HG02678 (cell line): ENCODE data around the gene XCL2.

ENCODE experiments used
- ATAC-seq: cut with Tn5 transposase; IDR thresholded peaks from one replicate; pipeline ENCODE4 v1.9.1; 2021; ENCODE audit warnings: mild to moderate bottlenecking, moderate library complexity; ENCODE audit not compliant: unreplicated experiment

Gene XCL2

DNA sequence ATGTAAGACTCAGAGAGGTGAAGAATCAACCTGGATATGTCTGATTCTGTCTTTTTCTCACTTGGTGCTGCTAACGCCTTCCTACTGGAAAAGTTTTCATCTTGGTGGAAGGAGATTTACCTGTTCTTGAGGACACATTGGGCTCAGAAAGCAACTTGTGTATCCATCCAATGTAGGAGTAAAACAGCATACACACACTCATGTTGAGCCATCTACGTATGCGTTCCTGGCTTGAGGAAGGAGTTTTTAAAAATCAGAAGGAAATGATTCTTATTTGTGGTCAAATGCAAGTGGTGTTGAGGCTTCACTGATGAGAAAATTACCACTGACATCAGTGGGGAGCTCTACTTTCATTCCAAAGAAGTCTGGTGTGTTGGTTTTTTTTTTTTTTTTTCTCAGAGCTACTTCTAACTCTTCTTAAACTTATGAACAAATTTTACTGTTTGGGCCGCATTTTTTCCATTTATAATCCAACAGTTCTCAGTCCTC lies 25.6 kb downstream of the XCL2 start:
- no peak for ATAC-seq

DNA sequence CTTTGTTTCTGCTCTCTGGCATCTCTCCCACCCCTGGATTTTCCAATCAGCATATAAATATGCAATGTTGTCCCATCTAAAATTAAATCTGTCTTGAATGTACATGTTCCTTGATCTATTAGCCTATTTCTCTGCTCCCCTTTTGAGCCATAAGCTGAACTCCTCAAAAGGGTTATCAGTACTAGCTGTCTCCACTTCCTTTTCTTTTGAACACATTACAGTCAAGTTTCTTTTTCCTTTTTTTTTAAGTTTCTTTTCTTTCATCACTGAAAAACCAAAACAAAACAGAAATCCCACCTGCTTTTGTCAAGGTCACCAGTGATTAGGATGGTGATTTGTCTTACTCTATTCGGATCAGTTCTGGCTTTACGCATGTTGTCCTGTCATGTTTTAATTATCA lies 29.3 kb downstream of the XCL2 start:
- no peak for ATAC-seq

DNA sequence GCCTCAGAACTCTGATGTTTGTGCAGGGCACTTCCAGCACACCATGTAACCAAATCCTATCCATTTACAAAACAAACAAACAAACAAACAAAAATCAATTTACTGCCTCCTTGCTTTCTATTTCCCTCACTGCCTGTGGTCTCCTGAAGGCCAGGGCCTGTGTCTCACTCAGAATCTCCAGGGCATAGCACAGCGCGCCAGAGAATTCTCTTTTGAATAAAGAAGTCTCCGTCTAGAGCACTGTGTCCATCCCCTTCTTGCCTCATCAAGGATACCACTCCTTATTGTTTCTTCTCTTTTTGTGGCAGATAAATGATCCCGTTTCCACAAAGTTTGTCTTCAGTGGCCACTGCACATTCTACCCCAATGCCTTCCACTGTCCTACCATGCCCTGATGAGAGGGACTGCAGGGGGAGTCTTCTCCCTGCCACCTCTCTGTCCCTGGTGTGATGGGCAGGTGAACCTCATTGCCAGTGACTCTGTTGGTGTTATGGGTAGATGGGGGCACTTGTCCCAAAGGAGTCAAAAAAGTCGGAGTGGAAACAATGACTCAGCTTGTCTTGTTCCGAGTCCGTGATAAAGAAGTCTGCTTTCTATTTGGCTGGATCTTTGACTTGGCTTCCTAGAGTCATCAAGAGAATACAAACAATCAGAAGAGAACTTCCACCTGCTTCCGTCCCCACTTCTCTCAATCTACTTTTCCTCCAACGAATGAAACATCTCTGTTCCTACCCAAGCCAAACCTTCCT lies 30.0 kb downstream of the XCL2 start:
- no peak for ATAC-seq

DNA sequence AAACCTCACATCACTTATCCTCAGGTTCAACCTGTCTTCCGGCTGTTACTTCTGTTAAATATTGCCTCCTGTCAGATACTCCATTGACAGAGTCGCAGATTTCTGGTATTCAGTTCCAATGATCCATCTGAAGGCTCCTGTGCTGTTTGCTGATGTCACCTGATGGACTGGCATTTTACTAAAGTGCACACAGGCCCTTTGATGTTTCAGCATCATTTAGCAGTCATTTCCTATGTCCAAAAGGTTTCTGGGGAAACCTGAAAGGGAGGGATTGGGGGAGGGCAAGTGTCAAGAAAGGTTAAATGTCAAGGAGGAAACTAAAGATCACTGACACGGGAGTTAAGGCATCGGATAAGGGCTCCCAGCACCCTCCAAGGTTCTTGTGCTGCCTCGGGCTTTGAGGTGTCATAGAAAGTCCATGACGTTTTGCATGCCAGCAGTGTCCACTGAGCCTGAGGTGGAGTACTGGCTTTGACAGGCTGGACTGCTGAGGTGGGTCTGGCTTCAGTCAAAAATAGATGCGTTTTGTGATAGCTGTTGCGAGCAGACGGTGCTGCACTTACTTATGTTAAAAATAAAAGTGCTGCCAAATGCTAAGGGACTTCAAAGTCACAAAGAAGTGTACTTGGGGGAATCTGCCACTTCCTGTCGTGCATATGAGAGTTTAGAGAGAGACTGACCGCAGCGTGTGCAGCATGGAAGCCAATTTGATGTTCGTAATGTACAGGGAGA lies 30.8 kb downstream of the XCL2 start:
- ATAC-seq, result no peak

DNA sequence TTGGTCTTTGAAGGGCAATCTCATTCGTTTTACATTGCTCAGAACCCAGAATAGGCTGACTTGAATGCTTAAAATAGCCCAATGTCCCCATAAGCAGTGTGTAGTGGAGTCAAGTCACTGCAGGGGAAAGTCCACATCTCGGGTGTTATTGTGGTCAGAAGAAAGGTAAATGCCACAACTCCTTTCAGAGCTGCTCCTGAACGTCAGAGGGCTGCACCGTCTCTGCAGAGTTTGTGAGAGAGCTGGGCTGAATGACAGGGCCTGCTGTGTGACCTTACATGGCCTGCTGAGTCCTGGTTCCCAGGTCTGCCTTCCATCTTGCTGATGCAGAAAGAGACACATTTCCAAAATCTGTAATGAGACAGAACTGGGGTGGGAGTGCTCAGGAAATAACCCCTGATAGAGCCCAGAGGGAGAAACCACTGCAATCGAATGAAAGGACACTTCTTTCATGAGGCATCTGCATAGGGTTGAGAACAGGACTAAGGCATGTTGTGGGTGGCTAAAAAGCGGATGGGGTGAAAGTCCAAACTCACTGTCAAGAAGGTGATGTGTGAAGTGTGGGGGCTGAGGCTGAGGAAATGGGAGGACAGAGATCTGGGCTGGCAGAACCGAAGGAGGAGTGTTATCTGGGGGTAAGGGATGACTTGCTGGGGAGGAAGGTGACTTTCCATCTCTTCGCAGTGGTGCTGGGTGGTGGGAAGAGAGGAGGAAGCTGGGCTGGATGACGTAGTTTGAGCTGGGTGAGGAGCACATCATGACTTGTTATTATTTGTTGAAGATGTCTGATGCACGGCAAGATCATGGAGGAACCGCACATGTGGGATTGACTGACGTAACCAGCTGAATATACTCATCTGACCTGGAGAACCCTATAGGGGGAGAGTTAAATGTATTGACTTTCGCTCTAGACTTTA lies 33.7 kb downstream of the XCL2 start:
- peak; percentile 86 for ATAC-seq

DNA sequence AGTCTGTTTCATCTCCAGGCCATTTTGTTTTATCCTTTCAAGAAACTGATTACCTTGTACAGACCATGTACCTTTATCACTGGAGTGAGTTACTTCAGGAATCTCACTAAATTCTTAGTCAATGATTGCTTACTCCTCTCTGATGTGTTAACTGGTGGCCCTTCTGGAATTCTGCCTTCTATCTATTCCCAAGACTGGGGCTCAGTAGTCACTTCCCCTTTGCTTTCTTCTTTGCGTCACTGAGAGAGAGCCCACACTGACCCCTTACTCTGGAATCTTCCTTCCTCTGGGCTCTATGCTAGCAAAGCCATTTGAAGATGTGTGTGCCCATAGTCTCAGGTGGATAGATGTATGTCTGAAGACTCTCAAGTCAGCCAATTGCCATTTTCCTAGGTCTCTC lies 34.6 kb downstream of the XCL2 start:
- no peak for ATAC-seq

DNA sequence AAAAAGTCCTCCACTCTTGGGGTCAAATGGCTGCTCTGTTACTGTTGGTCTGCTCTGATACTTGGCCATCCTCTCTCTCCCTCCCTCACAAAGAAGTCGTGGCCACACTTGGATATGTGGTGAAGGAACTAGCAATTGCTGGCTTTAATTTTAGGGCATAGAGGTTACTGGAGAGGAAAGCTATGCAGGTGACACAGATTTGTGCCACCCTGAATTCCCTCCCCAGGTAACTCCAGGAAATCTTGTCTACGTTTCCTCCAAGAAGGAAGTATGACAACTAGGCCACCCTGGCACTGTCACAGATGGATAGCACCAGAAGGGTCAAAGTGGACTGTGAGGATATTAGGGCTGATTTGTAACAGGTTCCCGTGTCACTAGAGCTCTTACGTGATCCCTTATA lies 36.0 kb downstream of the XCL2 start:
- ATAC-seq, result no peak

DNA sequence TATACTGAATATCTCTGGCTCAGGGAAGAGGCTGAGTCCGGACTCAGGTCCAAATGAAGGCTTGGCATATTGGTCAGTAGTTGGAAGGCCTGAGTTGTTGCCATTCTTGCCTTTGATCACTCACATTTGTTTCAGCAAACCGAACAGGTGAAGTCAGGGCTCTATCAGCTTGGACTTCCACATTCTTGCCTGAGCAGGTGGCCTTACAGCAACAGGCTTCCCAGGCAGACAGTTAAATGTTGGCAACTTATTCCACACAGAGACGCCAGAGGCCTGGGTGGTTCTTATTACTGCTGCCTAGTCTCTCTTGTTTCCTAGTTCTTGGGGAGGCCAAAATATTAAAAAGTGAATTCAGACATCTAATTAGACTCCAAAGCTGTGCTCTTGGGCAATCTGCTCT lies 36.6 kb downstream of the XCL2 start:
- no peak for ATAC-seq

DNA sequence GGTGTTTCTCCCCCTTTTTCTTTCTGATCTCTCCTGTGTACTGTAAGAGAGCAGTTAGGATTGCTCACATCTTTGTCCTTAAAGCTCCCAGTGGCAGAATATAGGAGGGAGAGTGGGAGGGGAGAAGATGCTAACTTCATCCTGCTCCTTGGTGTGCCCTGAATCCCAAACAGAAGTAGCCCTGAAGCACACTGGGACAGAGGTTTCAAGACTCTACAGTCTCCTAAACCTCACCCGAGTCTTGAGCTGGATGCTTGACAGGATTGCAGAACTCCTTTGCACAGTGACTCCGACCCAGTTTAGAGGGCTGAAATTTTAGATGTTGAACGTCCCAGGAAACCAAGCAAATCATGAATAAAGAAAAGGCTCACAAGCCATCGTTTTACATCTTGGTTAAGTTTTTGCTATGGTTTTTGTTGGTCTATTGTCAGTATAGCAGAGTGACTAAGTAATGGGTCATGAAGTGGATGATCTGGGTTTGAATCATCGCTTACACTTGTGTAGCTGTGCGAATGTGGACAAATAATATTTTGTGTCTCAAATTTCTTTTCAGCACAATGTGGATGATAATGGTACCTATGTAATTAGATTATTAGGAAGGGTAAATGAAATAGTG lies 37.5 kb downstream of the XCL2 start:
- ATAC-seq, result no peak

DNA sequence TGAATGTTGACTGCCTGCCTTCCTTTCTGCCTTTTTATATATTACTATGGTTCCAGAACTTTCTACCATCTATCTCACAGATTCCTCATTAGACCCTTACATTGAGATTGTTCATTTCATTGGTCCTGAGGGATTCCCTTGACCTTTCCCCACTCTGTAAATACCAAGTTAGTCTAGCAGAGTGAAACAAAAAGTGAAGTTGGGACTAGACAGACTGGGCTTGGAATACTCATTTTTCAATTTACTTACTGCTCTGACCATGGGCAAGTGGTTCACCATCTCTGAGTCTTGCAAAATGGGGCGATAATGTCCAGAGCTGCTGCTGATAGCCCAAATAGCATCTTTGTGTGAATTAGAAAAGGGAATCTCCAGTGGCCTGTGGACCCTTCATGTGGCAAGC lies 38.8 kb downstream of the XCL2 start:
- no peak for ATAC-seq

DNA sequence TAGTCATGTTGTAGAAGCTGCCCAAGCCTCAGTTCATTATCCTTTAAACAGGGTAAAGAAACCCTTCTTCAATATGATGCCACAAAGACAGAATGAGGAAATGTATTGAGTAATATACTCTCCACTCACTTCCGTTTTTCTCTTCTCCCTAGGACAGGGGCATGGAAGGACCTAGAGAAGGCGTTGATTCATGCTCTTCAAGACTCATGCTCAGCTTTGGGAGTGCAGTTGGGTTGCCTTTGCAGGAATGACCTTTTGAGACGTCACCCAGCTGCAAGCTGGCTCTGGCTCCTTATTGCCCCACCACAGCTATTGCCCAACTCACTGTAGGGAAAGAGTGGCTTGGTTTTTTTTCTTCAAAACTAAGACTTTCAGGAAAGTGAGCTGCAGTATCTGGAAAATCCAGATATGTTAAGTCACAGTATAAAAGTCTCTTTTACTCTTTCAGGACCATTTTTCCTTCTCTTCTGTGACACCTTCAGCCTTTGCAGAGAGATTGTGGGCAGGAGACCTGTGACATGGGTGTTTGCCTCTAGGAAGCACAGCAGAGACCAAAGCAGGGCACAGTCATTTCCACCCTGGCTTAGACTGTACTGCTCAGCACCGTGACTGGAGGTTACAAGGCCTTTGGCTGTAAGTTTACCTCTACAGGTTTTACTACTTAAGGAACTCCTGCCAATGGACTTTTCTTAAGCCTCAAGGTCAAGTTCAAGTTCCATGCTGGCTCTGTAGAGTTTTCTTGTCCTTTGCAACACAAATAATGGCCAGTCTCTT lies 39.5 kb downstream of the XCL2 start:
- peak; percentile 80 for ATAC-seq

DNA sequence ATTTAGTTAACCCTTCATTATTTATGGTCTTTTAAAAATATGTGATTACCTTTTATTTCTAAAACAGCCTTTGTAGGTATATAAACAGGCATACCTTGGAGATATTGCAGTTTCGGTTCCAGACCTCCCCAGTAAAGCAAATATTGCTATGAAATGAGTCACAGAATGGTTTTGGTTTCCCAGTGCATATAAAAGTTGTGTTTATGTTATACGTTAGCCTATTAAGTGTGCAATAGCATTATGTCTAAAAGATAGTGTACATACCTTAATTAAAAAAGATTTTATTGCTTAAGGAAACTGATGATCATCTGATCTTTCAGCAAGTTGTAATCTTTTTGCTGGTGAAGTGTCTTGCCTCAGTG lies 44.1 kb downstream of the XCL2 start:
- ATAC-seq, result no peak

DNA sequence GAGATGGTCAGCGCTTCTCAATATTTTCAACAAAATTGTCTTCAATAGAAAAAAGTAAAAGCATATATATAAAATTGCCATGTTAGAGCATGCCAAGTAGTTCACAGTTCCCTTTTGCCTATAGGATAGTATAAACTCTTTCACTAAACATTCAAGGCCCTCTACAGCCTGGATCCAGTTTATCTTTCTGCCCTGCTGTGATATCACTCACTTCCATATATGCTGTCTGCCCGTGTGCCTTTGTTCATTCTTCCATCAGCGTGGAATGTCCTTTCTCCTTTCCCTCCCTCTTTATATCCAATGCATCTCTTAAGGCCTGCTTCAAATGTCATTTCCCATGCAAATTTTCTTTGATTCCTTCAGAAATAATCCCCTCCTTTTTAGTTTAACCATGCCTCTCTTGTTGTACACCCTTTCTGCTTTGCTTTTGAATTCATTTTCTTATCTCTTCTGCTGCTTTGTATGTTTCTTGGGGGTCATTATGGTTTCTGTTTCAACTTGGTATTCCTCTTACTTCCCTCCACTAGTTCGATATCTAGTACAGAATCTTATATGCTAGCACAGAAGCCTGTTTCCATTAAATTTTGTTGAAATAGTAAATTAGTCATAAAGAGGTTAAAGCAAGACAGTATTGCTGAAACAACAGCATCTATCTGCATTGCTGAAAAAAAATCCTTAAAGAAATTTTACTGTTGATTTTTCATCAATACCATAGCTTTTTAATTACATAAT lies 44.7 kb downstream of the XCL2 start:
- ATAC-seq, result no peak

DNA sequence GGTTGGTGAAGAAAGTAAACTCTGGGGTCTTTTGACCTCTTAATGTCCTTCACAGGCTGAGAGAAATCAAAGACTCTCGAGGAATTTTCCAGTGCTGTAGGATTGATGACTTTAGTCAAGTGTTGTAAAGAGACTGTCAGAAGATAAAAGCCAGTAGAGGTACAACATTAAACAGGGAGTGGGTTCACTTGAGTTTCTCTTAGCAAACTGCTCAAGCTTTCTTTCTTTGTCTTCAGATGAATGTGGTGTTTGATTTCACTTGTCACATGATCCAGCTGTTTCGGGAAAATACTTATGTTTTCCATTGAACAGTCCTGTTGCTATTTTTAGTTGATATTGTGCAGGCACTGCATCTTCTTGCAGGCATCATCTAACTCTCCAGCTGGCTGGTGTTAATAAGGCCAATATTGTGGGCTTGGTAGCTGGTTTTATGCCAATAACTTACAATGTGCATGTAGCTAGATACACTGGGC lies 45.6 kb downstream of the XCL2 start:
- ATAC-seq, result no peak

DNA sequence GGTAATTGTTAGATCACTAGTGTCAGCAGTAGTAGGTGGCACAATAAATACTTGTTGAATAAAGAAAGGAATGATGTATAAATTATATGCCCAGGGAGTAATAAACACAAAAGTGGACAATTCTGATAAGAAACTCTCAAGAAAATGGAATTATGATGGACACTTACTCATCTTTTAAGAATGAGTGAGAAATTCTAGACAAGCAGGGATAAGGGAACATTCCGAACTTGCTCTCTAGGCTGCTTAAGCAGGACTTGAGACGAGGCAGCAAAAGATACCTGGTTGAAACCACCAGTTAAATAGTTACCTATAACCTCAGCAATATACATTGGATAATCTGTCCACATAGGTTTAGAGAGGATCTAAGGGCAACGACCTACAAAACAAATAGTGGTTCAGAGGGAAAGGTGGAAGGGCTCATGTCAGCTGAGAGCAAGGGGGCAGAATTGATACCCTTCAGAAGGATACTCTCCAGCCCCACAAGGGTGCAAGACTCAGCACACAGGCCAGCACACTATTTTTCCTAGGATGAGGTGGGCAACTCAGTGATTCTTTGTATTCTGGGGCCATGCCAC lies 46.3 kb downstream of the XCL2 start:
- no peak for ATAC-seq

DNA sequence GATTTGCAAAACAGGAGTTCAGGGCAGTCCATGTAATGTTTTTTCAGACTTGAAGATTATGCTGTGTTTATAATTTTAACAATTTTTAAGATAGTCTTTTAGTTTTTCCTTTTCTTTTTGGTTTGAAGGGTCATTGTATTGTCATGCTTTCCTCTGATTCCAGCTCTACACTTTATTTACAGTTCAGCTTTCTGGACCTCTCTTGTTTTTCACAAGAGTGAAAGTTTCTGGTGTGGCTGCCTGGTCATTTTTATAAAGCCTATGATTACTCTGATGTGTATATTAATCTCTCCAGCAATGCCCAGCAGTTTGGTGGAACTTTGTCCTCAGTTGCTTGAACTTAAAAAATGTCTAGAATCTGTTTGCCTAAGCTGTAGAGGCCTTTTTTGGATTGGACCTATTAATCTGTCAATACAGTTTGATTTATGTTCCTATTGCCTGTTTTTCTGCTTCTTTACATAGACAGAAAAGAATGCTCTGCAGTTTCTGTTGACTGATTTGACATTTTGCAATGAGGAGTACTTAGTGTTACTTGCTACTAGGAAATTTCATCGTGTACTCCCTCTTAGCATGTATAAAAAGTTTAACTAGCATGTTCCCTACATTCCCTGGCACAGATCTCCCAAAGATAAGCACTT lies 52.2 kb downstream of the XCL2 start:
- ATAC-seq, result no peak
